Measurements from ENCODE around the gene LTBP1. TPM values are rescaled to one million over a fixed set of nuclear protein-coding genes. Genes with fewer than 3 reads are reported as not detected.

Gene LTBP1
- polyA plus RNA-seq, 2 of the 4 experiments (the other 2 are of a cell fraction): 23.8 to 30.4 TPM

GRCh38 chr2:33106115-33106514 lies 159.4 kb downstream of the LTBP1 start (continued):
- TF ChIP-seq E2F6 (IDR thresholded peaks at IDR 0.05; ENCODE audit: borderline replicate concordance, low read depth): no peak

GRCh38 chr2:33107690-33108482 lies 161.1 kb downstream of the LTBP1 start:
- Histone ChIP-seq H3K4me3 (no peak overlapping the region), H3K4me1 (peaks cover 54% of the 10 kb centered on the region), H3K4me2 (no peak overlapping the region), H3K27ac (peak overlapping the region; percentile 21 to 29; a peak in 4 of 6 replicates), H3K9me3 (no peaks in the 10 kb centered on the region)
- FAIRE-seq: no peak
- CTCF ChIA-PET: interaction anchor here (0.8 to 1.5 kb wide), 4 partner anchors 15 to 56 kb away, joined by 3 read pairs; no protein-coding TSS in a partner anchor
- 70% methylated on average over 8 of the region's 8 CpGs for WGBS (ENCODE audit: missing lambda C conversion rate)
- POLR2A ChIA-PET: interaction anchor here (0.6 kb wide), 1 partner anchor 10 kb away, joined by 5 read pairs; no protein-coding TSS in a partner anchor
- no peak for DNase-seq (ENCODE audit: low read depth in 1 of 2, low spot score in 1 of 2)
- no peak for TF ChIP-seq BHLHE40 (IDR thresholded peaks at IDR 0.05; ENCODE audit: low read depth, low read length)
- ATAC-seq: no peak

GRCh38 chr2:33108483-33109443 lies 162.0 kb downstream of the LTBP1 start:
- POLR2A ChIA-PET: interaction anchor here (0.6 kb wide), 1 partner anchor 9 kb away, joined by 5 read pairs; no protein-coding TSS in a partner anchor
- Histone ChIP-seq H3K27ac (peak overlapping the region; percentile 21 to 29; a peak in 3 of 6 replicates), H3K4me2 (no peak overlapping the region), H3K4me3 (no peak overlapping the region), H3K4me1 (peaks cover 47% of the 10 kb centered on the region), H3K9me3 (no peaks in the 10 kb centered on the region)
- WGBS (ENCODE audit: missing lambda C conversion rate): 72% methylated on average over 11 of the region's 11 CpGs
- TF ChIP-seq HEYL (CRISPR knock-in tag; IDR thresholded peaks at IDR 0.05) (no peak), HOXB13 (CRISPR knock-in tag; IDR thresholded peaks at IDR 0.05; ENCODE audit: low read depth) (no peak), ELK1 (IDR thresholded peaks at IDR 0.05; ENCODE audit: low read depth, low read length) (no peak), MAFK (IDR thresholded peaks at IDR 0.05; ENCODE audit: partially characterized antibody) (no peak), JUN (IDR thresholded peaks at IDR 0.05) (no peak), MAZ (IDR thresholded peaks at IDR 0.05; ENCODE audit: borderline replicate concordance, low read depth, low read length) (no peak), E2F6 (IDR thresholded peaks at IDR 0.05; ENCODE audit: borderline replicate concordance, low read depth) (no peak), POLR2A (IDR thresholded peaks at IDR 0.05; ENCODE audit: low read length) (no peak), RCOR1 (IDR thresholded peaks at IDR 0.05; ENCODE audit: low read depth, low read length) (no peak), EP300 (IDR thresholded peaks at IDR 0.05) (no peak), SREBF2 (IDR thresholded peaks at IDR 0.05) (no peak), HMGXB4 (CRISPR knock-in tag; IDR thresholded peaks at IDR 0.05; ENCODE audit: borderline replicate concordance) (no peak), EHF (CRISPR knock-in tag; IDR thresholded peaks at IDR 0.05) (no peak), ZFP36 (IDR thresholded peaks at IDR 0.05; ENCODE audit: borderline replicate concordance, partially characterized antibody) (no peak), CBX8 (IDR thresholded peaks at IDR 0.05) (no peak), EHMT2 (IDR thresholded peaks at IDR 0.05; ENCODE audit: low read depth) (no peak)
- no peak for FAIRE-seq
- CTCF ChIA-PET: interaction anchor here (0.7 to 1.5 kb wide), 6 partner anchors 16 to 57 kb away, joined by 3 to 4 read pairs (median 3); no protein-coding TSS in a partner anchor
- DNase-seq (ENCODE audit: low read depth in 1 of 2, low spot score in 1 of 2): peak in 1 of 2 experiments; percentile 38
- ATAC-seq: peak; percentile 26 to 37; a peak in 2 of 6 replicates
